Activated CD8-positive, alpha-beta memory T cell treated with anti-CD3 and anti-CD28 coated beads, Interleukin-2, amount 50 U/mL, for 24 hours (primary cell): ENCODE results near the gene ARHGAP15.
A peak's percentile ranks its signal among the peaks of the same experiment; 100 is the strongest.

Experiments used
- DNase-seq: peaks from one replicate; pipeline ENCODE4 v3.0.0-alpha.2; 2020; ENCODE audit errors: extremely low read depth

ARHGAP15 gene

DNA sequence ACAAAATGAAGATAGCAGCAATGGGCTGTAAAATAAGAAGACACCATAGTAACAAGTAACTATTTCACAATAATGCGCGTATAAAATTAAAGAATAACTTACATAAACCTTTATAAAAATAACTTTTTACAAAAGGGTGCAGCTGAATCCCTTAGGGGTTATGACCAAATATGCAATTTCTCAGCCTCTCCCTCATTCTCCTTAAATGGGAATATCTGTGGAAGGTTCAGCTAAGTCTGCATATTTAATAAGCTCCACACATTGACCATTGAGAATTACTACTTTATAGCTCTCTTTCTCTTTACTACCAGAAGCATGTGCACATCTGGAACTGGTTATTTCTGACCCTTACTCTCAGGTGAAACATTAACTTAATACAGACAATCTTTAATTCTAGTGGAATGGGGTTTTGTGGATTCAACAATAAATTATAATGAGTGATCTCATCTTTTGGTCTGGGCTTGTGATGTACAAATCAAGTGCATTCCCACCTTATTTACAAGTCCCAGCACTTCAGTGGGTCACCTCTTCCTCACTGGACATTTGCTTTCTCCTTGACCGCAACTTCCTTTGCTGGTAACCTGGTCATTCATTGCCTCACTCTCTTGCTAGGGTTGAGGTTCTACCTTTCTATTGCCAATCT, 15.7 kb downstream of the ARHGAP15 start:
- no peak for DNase-seq

DNA sequence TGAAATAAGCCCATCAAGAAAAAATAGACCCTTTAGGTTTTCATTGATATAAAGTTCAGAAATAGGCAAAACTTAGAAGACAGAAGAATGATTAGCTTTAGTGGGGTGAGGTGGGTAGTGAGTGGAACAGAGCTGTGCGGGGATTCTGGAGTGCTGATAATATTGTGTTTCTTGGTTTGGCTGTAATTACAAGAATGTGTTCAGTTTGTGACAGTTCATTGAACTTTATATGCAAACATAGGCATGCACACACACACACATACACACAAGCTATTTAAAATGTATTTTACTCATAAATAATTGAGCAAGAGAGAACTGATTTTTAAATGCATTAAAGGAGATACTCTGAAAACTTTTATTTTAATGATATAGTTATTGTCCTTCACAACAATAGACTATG, 17.1 kb downstream of the ARHGAP15 start:
- no peak for DNase-seq

DNA sequence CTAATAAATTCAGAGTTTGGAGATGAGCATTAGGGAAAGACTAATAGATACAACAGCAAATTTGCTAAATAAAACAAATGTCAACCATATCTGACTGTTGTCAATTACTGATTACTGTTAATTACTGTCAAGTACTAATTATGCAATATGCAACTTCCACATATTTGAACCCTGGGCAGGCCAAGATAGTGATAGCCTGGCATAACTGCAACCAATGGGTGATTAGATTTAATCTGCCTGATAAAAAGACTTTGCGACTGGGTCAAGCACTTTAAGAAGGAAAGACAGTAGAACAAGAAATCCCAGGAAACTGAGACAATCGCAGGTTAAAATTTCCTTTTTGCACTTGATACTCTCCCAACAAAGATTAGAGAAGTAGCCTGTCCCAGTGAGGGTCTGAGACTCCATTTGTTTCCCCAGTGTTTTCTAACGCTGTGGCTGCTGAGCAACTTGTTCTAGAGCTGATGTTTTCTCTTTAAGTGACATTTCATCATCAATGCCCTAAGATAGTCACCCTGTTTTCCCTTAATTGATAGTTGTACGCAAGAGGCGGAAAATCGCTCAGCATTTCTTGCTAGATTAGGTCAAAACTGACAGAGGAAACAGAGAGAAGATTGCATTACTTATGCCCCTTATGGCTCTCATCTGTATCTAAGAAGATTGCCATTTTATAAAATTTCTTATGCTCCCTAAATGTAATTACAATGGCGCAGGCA, 17.8 kb downstream of the ARHGAP15 start:
- DNase-seq, result no peak

DNA sequence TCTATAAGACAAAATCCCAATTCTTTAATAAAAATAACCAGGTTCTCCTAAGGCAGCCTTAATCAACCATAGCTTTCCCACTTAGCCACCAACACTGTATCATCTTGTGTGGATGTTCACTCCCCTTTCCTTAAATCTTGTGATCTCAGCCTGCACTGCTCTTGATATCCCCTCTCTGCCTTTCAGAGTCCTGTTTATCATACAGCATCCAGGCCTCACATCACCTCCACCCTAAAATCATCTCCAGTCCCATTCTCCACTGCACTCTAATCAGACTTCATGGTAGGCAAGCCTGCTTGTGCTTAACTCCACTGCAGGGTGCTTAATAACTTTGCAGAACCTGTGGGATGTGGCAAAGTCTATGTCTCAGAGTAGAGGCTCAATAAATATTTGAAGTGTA, 18.8 kb downstream of the ARHGAP15 start:
- DNase-seq, result no peak

DNA sequence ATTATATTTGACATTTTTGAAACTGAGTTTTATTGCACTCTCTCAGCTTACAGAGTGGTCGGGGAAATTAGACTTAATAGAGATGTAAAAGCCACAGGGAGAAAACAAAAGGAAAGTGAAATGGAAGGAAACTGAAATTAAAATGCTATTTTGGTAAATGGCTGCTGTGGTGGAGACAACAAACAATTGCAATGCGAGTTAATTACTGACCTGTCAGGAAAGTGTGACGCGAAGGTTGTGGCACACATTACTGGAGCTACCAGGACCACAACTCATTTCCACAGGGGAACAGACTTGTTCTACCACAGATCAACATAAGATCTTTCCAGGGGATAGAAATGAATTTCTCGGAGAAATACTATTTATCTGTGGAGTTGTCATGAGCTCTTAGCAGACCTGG, 19.5 kb downstream of the ARHGAP15 start:
- no peak for DNase-seq

DNA sequence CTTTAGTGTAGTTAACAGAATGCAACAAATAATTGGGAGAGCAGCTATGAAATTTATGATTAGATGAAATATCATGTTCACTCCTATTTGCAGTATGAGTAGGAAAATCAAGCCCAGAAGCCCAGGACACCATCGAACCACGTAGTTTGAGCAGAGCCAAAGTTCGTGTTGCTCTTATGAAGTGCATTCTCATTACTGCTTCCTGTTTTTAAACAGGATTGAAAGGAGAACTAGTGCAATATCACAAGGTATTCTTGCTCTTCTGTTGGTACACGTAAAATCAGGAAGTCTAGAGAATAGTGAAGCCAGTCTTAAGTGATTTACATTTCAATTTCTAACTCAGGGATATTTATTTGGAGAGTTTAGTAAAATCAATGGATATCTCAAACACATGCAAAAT, 21.1 kb downstream of the ARHGAP15 start:
- DNase-seq, result no peak

DNA sequence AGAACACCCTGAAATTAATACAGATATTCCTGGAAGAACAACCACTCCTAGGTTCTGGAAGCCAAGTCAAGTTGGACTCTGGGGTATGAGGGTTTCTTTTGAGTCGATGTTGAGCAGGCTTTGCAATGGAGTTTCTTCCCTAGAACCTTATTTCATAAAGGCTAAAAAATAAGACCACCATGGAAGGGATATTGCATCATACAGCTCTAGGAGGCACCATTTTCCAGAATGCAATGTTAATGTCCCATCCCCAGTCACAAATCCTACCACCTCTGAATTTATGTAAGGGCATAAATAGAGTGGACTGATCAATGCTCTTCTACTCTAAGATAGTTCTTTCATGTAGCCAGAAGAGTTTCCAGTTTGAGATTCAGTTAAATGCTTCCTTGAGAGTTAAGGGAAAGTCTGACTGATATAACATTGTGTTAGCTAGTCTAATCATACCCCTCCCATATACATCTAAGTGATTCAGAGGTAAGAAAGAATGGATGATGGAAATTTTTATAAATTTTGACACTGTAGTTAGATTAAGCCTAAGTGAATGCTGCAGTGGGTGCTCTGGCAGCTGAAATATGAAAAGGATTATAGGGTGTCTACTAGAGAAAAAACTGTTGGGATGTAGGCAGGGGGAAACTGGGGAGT, 22.0 kb downstream of the ARHGAP15 start:
- DNase-seq, result no peak

DNA sequence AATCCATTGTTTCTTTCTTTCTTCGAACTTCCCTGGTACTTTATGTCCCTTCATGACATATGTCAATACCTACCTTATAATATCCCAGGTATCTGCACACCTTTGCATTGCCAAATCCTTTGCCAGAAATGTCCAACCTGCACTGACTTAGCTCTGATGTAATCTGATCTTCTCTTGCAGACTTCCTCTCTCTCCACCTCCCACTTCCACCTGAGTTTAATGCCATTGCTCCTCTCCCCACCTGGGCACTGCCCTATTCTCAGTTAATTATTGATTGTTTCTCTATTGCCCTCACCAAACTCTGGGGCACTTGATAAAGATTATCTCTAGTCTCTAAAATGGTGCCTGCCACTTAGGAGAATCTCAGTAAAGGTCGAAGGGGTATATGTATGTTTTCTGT, 23.0 kb downstream of the ARHGAP15 start:
- no peak for DNase-seq

DNA sequence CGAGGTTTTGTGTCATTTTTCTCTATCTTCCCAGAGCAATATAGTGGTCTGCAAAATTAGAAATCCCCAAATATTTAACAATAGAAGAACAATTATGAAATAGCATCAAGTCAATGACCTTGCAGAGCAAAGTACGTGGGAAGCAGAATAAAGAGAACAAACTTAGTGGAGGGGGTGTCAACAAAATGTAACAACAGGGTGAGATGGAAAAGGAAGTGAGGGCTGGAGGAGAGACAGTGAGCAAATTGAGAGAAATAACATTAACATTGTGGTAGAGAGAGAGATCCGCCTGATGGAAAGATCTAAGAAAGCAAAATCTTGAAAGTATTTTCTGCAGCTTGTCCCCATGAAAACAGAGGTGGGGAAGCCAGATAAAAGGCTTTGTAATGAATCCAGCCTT, 23.4 kb downstream of the ARHGAP15 start:
- DNase-seq, result no peak

DNA sequence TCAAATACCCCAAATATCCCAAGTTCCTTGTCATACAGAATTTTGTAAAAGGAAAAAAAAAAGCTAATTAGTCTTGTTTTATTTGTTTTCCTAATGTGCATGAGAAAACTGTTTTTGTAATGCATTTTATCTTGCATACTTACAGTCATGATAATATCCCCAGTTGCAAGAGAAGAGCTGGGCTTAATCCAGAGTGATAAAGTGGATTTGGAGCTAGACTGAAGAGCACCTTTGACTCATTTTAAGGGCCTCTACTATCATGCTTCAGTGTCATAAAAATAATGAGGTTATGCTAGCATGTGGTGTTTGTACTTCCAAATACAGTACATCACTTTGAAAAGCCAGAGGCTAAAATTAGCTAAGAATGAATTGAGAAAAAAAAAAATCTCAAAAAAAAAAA, 26.4 kb downstream of the ARHGAP15 start:
- DNase-seq, result no peak

DNA sequence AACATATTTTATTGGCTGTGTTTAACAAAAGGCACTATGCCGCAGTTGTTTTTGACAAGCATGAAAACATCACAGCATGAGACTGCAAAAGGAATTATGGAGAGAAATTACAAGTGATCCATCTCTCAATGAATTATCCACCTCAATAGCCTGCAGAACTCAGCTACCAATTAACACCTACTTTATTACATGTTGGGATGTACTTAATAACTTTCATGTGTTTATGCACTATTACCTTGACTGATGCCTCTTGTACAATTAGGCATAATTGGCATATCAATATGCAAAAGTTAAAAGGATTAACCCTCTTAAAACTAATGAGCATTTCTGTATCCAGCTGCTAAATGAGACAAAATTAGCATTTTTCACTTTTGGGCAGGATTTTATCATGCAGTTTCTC, 27.8 kb downstream of the ARHGAP15 start:
- DNase-seq, result no peak

DNA sequence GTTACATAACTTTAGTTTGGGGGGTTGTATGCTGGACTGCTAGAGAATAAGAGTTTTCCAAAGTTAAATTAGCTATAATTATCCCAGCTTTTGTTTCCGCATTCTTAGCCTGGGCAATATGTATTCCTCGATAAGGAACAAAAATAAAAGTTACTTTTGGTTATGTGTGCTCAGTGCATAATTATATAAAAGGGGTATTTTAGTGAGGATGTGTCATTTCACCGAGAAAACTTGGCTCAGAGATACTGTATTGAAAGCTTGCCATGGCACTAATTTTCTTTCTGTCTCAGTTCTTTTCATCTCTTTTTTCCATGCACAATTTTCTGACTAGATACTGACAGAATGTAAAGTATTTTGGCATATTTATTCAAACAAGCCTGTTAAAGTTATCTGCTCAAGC, 28.2 kb downstream of the ARHGAP15 start:
- DNase-seq, result no peak

DNA sequence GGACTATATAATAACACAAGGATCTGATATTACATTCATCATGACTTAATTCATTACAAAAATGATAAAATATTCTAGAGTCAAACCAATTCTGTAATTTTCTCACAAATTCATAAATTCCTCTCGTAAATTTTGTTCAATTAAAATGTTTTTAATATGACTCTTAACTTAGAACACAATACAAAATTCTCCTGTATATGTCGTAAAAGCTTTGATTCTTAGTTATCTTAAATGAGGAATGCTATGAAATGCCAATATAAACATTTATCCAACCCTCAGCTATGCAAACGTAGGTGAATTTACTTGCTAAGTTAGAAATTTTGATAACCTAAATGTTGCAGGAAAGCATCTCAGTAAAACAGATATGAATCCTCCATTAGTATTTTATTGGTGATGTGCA, 28.9 kb downstream of the ARHGAP15 start:
- DNase-seq, result no peak

DNA sequence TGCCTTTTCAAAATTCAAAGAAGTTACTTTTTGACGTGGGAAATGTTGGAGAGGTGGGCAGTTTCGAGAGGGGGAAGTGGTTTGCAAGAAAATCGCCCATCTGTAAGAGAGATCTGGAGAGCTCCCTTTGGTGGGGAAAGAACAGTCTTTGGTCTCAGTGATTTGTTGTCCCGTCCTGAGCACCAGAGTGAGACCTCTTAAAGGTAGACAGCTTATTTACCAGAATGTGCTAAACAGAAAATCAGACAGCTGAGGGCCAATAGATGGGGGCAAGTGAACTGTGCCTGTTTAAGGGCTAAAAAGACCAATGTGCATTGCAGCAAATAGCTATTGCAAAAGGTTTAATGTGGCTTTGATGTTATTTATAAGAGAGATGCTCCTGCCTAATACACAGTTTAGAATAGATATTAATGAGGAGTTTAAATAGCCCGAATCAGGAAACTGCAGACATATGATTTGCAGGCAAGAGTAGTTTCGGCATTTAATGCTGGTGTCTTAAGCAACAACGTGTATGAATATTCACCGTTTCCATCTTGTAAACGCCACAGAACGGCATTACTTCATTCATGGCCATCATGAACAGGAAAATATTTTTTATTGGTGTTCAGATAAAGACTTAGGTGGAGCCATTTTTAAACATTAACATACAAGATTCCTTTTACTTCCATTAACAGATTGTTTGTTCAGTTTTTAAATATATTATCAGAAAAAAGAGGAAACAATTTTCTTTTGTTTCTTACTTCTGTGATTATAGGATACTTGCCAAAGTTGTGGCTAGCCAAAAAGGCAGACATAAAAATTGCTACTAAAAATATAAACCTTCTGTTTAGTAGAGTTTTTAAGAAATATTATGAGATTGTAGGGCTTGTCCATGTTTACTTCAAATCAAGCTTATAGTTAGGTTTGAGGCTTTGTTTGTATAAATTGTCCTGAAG, 29.6 kb downstream of the ARHGAP15 start:
- DNase-seq, result no peak

DNA sequence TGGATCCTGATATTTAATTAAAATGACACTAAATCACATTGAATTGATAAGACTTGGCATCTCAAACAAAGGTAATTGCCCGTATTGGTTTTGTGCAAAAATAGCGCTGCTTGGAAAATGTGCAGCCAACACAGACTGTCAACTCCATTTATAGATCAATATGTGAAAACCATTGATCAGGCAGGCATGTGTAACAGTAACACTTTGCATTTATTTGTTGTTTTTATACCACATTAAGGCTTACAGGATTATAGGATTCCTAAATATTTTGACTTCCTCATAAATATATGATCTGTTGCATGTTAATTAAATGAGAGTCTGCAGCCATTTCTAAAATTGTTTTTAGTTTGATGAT, 30.2 kb downstream of the ARHGAP15 start:
- DNase-seq, result no peak

DNA sequence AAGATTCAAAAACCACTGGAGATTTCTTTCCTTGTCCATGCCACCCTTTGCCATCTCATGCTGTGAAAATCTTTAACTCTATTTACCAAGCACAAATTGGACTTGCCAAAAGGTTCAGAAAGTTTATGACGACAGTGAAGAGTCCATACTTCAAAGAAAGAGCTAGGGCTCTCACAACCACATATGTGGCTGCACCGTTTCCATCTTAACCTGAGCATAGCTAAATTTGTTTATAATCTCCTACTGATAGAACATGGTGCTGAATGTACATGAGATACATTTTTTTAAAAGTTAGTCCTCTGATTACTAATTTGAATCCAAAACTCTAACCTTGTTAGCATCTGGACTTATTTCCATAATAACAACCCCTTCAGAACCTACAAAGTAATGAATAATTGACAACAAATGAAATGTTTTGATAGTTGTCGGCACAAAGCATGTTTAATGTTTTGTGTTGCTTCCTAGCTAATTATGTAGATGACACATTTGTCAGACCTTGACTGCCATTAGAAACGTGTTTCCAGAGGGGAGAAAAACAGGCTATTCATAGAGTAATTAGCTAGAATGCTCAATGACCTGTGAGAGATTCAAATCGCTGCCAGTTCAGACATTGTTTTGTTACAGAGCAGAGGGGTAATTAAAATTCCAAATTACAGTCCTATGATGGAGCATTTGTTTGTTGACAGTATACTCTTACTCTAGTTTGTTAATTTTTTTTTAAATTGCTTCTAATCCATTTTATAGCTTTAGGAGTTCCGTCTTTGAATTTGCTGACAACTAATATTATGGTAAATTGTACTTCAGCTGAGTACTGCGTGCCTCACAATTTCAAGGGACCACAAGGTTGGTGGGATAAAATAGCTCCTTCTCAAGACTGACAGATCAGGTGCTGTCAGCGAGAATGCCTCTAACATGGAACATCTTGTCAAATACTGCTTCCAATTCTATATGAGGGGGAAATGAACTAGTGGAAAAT, 31.8 kb downstream of the ARHGAP15 start:
- no peak for DNase-seq

DNA sequence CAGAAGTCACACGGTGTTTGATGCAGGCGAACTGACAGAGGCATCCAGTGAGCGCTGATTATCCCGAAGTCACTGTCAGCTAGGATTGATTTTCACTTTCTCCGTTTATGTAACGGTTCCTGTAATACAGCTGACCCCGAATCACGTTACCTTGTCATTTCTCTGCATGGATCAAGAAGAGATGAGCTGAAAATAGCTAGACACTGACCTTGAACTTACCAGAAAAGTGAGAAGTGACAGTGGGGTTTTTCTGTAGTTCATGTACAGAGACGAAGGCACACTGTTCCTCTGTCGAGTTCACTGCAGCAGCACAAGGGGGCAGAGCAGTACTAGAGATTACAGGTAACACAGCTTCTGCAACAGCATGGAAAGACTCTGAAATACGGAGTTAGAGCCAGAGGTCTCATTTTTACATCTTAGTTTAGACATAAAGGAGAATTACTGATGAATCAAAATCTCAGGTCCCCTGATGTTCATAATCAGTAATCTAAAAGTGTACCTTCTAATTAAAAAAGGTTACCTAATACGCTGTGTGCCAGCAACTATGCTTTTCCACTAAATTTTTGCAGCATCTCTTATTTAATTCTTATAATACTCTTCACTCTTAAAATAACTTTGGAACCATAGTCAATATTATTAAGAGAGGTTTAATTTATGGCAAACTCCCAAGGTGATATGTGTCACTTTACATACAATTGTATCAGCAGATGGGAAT, 33.1 kb downstream of the ARHGAP15 start:
- peak; percentile 25 for DNase-seq

DNA sequence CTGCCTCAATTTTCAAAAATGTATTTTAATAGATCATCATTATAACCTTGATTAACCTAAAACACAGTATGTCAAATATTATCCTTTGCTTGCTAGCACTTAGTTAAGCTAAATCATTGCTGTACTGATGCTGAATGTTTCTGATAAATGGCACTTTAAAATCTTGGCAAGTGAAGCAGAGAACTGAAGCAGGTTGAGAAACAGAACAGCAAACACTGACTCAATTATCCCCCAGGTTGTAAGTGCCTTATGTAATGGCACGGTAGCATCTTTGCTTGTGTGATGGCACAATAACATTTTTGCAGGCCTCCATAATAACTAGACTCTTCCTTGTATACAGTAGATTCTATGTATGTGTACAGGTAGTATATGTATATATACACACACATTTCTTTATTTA, 33.8 kb downstream of the ARHGAP15 start:
- no peak for DNase-seq

DNA sequence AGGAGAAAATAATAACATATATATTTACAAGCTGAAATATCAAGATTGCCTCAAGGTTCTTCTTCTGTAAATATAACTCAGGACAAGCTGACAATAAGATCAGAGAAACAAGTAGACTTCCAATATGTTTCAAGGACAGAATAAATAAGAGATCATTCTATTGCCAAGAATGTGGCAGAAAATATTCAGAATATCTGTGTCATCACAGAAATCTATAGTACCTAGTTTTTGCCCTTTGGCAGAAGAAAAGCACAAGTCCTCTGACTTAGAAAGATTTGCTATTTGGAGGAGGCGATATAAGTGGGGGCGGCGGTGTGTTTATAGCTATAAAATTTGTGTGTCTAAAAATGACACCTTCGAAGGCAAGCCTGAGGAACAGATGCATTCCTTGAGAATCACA, 34.3 kb downstream of the ARHGAP15 start:
- no peak for DNase-seq

DNA sequence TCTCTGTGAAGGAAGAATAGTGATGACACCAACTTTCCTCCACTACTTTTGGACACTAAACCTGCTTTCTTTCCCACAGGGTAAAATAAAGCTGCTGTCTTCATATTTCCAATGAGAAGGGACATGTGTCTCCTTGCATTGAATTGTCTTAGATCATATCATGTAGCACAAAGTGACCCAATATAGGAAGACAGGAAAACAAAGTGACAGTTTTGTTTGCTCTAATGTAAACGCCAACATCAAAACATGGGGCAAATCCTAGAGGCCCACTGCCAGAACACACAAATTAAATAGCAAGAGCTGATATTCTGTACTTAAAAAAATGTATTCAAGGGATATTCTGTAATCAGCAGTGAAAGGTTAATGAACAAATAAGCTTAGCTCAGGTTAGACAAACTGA, 36.1 kb downstream of the ARHGAP15 start:
- DNase-seq, result no peak
